ENCODE measurements around the gene ATXN1. TPM values are rescaled to one million over a fixed set of nuclear protein-coding genes. Genes with fewer than 3 reads are reported as not detected.

The ATXN1 gene
- total and polyA plus RNA-seq, 2 of the 13 experiments (the other 11 are each of a cell fraction or from before 2014, with no cell fraction given), result 20.7 to 39.5 TPM

DNA sequence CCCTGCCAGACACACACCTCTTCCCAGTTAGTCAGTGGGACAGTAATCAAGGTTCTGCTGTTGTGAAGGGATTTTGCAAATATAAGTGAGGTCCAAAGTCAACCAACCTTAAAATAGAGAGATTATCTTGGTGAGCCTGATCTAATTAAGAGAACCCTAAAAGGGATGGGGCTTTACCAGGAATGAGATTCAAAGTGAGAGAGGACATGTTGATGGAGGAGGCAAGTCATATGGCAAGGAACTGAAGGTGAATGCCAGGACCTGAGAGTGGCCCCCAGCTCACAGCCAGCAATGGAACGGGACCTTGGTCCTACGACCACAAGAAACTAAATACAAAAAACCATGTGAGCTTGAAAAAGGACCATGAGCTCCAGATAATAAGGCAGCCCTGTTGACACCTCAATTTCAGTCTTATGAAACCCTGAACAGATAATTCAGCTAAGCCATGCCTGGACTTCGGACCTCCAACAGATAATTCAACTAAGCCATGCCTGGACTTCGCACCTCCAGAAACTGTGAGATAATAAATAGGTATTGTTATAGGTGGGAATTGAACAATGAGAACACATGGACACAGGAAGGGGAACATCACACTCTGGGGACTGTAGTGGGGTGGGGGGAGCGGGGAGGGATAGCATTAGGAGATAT is 269.5 kb downstream of the ATXN1 start (continued):
- TF ChIP-seq, protein P1, sequence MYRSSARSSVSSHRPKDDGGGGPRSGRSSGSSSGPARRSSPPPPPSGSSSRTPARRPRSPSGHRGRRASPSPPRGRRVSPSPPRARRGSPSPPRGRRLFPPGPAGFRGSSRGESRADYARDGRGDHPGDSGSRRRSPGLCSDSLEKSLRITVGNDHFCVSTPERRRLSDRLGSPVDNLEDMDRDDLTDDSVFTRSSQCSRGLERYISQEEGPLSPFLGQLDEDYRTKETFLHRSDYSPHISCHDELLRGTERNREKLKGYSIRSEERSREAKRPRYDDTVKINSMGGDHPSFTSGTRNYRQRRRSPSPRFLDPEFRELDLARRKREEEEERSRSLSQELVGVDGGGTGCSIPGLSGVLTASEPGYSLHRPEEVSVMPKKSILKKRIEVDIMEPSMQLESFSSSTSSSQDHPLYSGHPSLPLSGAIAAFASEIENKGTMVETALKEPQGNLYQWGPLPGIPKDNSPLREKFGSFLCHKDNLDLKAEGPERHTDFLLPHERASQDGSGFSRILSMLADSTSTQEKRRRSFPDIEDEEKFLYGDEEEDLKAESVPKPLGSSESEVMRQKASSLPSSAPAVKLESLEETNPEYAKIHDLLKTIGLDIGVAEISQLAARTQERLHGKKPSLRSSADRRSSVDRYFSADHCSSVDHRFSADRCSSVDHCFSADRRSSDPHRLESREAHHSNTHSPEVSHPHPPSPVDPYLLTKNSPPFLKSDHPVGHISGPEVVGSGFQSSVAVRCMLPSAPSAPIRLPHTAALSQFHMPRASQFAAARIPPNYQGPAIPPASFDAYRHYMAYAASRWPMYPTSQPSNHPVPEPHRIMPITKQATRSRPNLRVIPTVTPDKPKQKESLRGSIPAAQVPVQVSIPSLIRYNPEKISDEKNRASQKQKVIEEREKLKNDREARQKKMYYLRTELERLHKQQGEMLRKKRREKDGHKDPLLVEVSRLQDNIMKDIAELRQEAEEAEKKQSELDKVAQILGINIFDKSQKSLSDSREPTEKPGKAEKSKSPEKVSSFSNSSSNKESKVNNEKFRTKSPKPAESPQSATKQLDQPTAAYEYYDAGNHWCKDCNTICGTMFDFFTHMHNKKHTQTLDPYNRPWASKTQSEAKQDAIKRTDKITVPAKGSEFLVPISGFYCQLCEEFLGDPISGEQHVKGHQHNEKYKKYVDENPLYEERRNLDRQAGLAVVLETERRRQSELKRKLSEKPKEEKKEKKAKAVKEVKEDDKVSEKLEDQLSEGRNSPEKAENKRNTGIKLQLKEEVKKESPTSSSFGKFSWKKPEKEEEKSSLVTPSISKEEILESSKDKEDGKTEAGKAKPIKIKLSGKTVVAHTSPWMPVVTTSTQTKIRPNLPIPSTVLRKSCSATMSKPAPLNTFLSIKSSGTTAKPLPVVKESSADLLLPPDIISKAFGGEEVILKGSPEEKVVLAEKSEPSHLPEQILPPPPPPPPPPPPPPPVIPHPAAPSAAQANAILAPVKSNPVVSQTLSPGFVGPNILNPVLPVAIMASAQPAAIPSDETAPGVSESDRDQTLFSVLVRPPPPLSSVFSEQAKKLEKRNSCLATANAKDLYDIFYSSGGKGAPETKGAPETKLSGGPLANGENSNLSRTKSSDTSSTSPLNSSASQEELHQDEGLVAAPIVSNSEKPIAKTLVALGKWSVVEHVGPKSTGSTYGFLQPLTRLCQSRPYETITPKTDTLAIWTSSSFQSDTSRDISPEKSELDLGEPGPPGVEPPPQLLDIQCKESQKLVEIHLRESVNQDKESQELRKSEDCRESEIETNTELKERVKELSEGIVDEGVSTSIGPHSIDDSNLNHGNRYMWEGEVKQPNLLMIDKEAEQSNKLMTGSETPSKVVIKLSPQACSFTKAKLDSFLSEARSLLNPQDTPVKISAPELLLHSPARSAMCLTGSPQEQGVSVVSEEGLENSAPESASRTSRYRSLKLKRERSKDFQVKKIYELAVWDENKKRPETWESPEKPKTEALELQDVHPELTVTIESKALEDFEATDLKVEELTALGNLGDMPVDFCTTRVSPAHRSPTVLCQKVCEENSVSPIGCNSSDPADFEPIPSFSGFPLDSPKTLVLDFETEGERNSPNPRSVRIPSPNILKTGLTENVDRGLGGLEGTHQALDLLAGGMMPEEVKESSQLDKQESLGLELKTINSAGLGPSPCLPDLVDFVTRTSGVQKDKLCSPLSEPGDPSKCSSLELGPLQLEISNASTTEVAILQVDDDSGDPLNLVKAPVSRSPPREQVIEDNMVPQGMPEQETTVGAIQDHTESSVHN (CRISPR knock-in tag; IDR thresholded peaks at IDR 0.05), result no peak
- no peak for TF ChIP-seq CHCHD3 (CRISPR knock-in tag; IDR thresholded peaks at IDR 0.05)
- TF ChIP-seq ZNF543 (CRISPR knock-in tag; IDR thresholded peaks at IDR 0.05), result no peak
- no peak for TF ChIP-seq JUN (CRISPR knock-in tag; IDR thresholded peaks at IDR 0.05)
- TF ChIP-seq RBM39 (IDR thresholded peaks at IDR 0.05; ENCODE audit: low read depth, low read length, poor library complexity, severe bottlenecking), result no peak
- no peak for TF ChIP-seq RBM22 (optimal IDR thresholded peaks at IDR 0.05; ENCODE audit: low read length)
- TF ChIP-seq, protein P2, sequence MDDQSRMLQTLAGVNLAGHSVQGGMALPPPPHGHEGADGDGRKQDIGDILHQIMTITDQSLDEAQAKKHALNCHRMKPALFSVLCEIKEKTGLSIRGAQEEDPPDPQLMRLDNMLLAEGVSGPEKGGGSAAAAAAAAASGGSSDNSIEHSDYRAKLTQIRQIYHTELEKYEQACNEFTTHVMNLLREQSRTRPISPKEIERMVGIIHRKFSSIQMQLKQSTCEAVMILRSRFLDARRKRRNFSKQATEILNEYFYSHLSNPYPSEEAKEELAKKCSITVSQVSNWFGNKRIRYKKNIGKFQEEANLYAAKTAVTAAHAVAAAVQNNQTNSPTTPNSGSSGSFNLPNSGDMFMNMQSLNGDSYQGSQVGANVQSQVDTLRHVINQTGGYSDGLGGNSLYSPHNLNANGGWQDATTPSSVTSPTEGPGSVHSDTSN (CRISPR knock-in tag; IDR thresholded peaks at IDR 0.05; ENCODE audit: borderline replicate concordance), result no peak
- TF ChIP-seq REL (CRISPR knock-in tag; conservative IDR thresholded peaks at IDR 0.05), result no peak
- TF ChIP-seq KDM6A (CRISPR knock-in tag; IDR thresholded peaks at IDR 0.05; ENCODE audit: low read depth), result peak; percentile 46
- no peak for TF ChIP-seq DPF2 (CRISPR knock-in tag; IDR thresholded peaks at IDR 0.05; ENCODE audit: borderline replicate concordance, low read depth)
- no peak for TF ChIP-seq ZNF510 (CRISPR knock-in tag; IDR thresholded peaks at IDR 0.05; ENCODE audit: low read depth)
- TF ChIP-seq ZNF781 (CRISPR knock-in tag; IDR thresholded peaks at IDR 0.05; ENCODE audit: borderline replicate concordance, not compliant biosample characterization), result no peak
- no peak for TF ChIP-seq GABPA (IDR thresholded peaks at IDR 0.05; ENCODE audit: low read depth, low read length)
- no peak for TF ChIP-seq GABPA (CRISPR knock-in tag; IDR thresholded peaks at IDR 0.05; ENCODE audit: low read depth)
- TF ChIP-seq ZNF558 (CRISPR knock-in tag; IDR thresholded peaks at IDR 0.05; ENCODE audit: borderline replicate concordance), result no peak
- TF ChIP-seq ZBTB3 (CRISPR knock-in tag; IDR thresholded peaks at IDR 0.05; ENCODE audit: borderline replicate concordance, low read depth), result no peak
- no peak for TF ChIP-seq NPAS2 (CRISPR knock-in tag; IDR thresholded peaks at IDR 0.05; ENCODE audit: borderline replicate concordance)
- TF ChIP-seq ZNF33A (CRISPR knock-in tag; IDR thresholded peaks at IDR 0.05; ENCODE audit: borderline replicate concordance), result no peak
- no peak for TF ChIP-seq ATF7-NPFF (CRISPR knock-in tag; IDR thresholded peaks at IDR 0.05; ENCODE audit: low read depth)
